Fibroblast of the aortic adventitia (primary cell): Measurements from ENCODE around the gene PCDHGB3. TPM values are rescaled to one million over a fixed set of nuclear protein-coding genes. Genes with fewer than 3 reads are reported as not detected.

Source experiments
- DNase-seq: peaks from one replicate; pipeline ENCODE4 v3.0.0-alpha.2; 2010; ENCODE audit warnings: low read depth
- H3K4me3 ChIP-seq: 2 replicates; pipeline ENCODE4 v1.5.1; 2011; ENCODE audit warnings: low read depth, mild to moderate bottlenecking, control low read depth, low read length, moderate library complexity
- total RNA-seq: library from RNA; depleted of rRNA; stranded (reverse); fragments of >200 nt; gene quantifications from 2 replicates; pipeline ENCODE4 v1.2.3, GENCODE V29; 2012; ENCODE audit warnings: low replicate concordance
- TF ChIP-seq, protein P1 (sequence below): IDR thresholded peaks from 2 replicates; pipeline ENCODE4 v1.5.1; 2011; ENCODE audit warnings: mild to moderate bottlenecking, low read length, control low read depth, inconsistent platforms; ENCODE audit not compliant: insufficient read depth

PCDHGB3 gene
- total RNA-seq, 1 donor = 7.7 TPM

DNA sequence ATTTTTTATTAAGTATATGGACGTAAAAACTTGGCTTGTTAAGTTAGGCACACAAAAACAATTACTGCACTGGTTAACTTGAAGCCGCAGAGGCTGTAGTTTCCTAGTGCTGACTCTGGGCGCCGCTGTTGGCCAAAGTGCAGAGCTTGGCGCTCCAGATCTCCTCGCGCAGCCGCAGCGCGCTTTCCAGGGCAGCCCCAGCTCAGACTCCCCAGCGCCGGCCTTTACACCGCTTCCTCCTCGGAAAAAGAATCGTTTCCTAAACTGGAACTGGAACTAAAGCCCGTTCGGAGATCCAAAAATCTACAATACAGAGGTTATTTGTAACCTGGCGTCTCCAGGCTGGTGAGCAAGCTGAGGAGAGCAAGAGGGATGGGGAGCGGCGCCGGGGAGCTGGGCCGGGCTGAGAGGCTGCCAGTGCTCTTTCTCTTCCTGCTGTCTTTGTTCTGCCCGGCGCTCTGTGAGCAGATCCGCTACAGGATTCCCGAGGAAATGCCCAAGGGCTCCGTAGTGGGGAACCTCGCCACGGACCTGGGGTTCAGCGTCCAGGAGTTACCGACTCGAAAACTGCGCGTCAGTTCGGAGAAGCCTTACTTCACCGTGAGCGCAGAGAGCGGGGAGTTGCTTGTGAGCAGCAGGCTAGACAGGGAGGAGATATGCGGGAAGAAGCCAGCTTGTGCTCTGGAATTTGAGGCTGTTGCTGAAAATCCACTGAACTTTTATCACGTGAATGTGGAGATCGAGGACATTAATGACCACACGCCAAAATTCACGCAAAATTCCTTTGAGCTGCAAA, 27.9 kb downstream of the PCDHGB3 start, which contains the start of gene PCDHGB5:
Gene PCDHGB5, plus strand, starts transcription at position 192 of the 796 bp plus-strand sequence. Its CDS starts 181 bp downstream, at position 373.
- TF ChIP-seq, protein P1, sequence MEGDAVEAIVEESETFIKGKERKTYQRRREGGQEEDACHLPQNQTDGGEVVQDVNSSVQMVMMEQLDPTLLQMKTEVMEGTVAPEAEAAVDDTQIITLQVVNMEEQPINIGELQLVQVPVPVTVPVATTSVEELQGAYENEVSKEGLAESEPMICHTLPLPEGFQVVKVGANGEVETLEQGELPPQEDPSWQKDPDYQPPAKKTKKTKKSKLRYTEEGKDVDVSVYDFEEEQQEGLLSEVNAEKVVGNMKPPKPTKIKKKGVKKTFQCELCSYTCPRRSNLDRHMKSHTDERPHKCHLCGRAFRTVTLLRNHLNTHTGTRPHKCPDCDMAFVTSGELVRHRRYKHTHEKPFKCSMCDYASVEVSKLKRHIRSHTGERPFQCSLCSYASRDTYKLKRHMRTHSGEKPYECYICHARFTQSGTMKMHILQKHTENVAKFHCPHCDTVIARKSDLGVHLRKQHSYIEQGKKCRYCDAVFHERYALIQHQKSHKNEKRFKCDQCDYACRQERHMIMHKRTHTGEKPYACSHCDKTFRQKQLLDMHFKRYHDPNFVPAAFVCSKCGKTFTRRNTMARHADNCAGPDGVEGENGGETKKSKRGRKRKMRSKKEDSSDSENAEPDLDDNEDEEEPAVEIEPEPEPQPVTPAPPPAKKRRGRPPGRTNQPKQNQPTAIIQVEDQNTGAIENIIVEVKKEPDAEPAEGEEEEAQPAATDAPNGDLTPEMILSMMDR = peak; percentile 67
- DNase-seq = peak; percentile 71
- peak within 1 kb of the TSS; percentile 62 for H3K4me3 ChIP-seq

DNA sequence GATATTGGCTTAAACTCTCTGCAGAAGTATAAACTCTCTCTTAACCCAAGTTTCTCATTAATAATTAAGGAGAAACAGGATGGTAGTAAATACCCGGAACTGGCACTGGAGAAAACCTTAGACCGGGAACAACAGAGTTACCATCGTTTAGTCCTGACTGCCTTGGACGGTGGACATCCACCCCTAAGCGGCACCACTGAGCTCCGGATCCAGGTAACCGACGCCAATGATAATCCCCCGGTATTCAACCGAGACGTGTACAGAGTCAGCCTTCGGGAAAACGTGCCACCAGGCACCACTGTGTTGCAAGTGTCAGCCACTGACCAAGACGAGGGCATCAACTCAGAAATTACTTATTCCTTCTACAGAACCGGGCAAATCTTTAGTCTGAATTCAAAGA, 28.6 kb downstream of the PCDHGB3 start:
- no peak for DNase-seq
- H3K4me3 ChIP-seq = peak overlapping the region; percentile 27
- TF ChIP-seq, protein P1 = no peak

DNA sequence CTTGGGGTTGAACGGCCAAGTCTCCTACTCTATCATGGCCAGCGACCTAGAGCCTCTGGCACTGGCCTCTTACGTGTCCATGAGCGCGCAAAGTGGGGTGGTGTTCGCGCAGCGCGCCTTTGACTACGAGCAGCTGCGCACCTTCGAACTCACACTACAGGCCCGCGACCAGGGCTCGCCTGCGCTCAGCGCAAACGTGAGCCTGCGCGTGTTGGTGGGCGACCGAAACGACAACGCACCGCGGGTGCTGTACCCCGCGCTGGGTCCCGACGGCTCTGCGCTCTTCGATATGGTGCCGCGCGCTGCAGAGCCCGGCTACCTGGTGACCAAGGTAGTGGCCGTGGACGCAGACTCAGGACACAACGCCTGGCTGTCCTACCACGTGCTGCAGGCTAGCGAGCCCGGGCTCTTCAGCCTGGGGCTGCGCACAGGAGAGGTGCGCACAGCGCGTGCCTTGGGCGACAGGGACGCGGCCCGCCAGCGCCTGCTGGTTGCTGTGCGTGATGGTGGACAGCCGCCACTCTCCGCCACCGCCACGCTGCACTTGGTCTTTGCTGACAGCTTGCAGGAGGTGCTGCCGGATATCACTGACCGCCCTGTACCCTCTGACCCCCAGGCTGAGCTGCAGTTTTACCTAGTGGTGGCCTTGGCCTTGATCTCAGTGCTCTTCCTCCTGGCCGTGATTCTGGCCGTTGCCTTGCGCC, 29.7 kb downstream of the PCDHGB3 start:
- H3K4me3 ChIP-seq = no peak overlapping the region
- DNase-seq = no peak

DNA sequence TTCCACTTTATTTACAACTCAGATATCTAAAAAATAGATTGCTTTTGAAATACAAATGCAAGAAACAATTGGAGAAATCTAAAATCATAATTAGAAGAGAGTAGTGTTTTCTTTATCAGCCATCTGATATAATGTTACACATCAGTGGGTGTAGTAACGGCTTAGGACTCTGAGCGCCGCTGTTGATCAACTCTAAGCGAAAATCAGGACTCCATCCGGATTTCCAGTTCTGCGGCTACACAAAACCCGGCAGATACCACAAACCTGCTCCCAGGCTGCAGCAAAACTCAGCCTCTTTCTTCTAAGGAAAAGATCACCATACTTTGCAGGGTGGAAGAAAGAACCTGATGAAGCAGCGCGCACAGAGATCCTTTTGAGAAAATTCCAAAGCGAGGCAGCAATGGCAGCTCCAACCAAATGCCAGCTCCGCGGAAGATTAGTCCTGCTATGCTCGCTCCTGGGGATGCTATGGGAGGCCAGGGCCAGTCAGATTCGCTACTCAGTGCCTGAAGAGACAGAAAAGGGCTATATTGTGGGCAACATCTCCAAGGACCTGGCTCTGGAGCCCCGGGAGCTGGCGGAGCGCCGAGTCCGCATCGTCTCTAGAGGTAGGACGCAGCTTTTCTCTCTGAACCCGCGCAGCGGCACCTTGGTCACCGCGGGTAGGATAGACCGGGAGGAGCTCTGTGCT, 32.7 kb downstream of the PCDHGB3 start, which contains the start of gene PCDHGA9:
Gene PCDHGA9, plus strand, starts transcription at position 226 of the 691 bp plus-strand sequence. Its CDS starts 175 bp downstream, at position 401.
- TF ChIP-seq, protein P1 = peak; percentile 48
- peak within 1 kb of the TSS; percentile 56 for H3K4me3 ChIP-seq
- peak; percentile 59 for DNase-seq

More for the DNA sequence above, 29.7 kb downstream of the PCDHGB3 start:
- TF ChIP-seq, protein P1 = no peak

DNA sequence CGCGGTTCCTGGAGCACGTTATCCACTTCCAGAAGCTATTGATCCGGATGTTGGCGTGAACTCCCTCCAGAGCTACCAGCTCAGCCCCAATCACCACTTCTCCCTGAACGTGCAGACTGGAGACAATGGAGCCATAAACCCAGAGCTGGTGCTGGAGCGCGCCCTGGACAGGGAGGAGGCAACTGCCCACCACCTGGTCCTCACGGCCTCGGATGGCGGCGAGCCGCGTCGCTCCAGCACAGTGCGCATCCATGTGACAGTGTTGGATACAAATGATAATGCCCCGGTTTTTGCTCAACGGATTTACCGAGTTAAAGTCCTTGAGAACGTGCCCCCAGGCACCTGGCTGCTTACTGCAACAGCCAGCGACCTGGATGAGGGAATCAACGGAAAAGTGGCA, 33.3 kb downstream of the PCDHGB3 start:
- no peak for DNase-seq
- TF ChIP-seq, protein P1 = no peak
- H3K4me3 ChIP-seq = no peak overlapping the region

DNA sequence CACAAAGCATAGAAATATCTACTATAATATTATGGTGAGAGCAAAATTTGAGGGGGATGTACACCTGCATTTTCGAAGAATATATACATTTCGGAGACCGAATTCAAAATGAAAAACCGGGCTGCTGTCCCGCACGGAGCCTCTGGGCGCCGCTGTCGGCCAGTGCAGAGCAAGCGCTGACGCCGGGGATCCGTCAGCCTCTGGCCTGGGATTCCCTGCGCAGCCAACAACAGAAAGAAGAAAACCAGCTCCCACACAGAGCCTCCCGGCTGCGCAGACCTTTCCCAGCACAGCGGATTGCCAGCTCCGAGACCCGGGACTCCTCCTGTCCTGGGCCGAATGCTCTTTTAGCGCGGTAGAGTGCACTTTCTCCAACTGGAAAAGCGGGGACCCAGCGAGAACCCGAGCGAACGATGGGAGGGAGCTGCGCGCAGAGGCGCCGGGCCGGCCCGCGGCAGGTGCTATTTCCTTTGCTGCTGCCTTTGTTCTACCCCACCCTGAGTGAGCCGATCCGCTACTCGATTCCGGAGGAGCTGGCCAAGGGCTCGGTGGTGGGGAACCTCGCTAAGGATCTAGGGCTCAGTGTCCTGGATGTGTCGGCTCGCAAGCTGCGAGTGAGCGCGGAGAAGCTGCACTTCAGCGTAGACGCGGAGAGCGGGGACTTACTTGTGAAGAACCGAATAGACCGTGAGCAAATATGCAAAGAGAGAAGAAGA, 37.9 kb downstream of the PCDHGB3 start, which contains the start of gene PCDHGB6:
Gene PCDHGB6, plus strand, starts transcription at position 232 of the 716 bp plus-strand sequence. Its CDS starts 182 bp downstream, at position 414.
- TF ChIP-seq, protein P1 = peak; percentile 83
- DNase-seq = peak; percentile 61
- H3K4me3 ChIP-seq = peak within 1 kb of the TSS; percentile 56
